ENCODE measurements around the gene HRAS. TPM values are rescaled to one million over a fixed set of nuclear protein-coding genes. Genes with fewer than 3 reads are reported as not detected.

Gene HRAS
- total and polyA plus RNA-seq, 8 donors, result 10.4 to 130 (median 21.7) TPM

GRCh38 chr11:559712-560304, 24.4 kb upstream of the HRAS start:
- ATAC-seq (peak; percentile 0 to 7 (median 3)), DNase-seq (peak in 4 of 6 donors; percentile 65 to 79 (median 69)), FAIRE-seq (no peak)
- intact Hi-C loops (cut with DNase I), result loop anchor here in 2 of 3 donors (5.0 to 10.0 kb wide), 2 partner anchors 162 to 165 kb away; no protein-coding TSS in a partner anchor
- Histone ChIP-seq H3K27ac (peak overlapping the region; percentile 90 to 99 (median 96)), H3K4me3 (peak overlapping the region; percentile 16 to 98 (median 74)), H3K4me1 (peaks cover 0 to 11% (median 9%) of the 10 kb centered on the region in 3 donors), H3K9me3 (no peaks in the 10 kb centered on the region), H3K27me3 (no peaks in the 10 kb centered on the region), H3K36me3 (no peaks in the 10 kb centered on the region)
- 42 to 48% methylated on average over 18 of the region's 18 CpGs for WGBS, 2 donors
- TF ChIP-seq, protein P1, sequence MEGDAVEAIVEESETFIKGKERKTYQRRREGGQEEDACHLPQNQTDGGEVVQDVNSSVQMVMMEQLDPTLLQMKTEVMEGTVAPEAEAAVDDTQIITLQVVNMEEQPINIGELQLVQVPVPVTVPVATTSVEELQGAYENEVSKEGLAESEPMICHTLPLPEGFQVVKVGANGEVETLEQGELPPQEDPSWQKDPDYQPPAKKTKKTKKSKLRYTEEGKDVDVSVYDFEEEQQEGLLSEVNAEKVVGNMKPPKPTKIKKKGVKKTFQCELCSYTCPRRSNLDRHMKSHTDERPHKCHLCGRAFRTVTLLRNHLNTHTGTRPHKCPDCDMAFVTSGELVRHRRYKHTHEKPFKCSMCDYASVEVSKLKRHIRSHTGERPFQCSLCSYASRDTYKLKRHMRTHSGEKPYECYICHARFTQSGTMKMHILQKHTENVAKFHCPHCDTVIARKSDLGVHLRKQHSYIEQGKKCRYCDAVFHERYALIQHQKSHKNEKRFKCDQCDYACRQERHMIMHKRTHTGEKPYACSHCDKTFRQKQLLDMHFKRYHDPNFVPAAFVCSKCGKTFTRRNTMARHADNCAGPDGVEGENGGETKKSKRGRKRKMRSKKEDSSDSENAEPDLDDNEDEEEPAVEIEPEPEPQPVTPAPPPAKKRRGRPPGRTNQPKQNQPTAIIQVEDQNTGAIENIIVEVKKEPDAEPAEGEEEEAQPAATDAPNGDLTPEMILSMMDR (IDR thresholded peaks at IDR 0.05), result no peak

DNA sequence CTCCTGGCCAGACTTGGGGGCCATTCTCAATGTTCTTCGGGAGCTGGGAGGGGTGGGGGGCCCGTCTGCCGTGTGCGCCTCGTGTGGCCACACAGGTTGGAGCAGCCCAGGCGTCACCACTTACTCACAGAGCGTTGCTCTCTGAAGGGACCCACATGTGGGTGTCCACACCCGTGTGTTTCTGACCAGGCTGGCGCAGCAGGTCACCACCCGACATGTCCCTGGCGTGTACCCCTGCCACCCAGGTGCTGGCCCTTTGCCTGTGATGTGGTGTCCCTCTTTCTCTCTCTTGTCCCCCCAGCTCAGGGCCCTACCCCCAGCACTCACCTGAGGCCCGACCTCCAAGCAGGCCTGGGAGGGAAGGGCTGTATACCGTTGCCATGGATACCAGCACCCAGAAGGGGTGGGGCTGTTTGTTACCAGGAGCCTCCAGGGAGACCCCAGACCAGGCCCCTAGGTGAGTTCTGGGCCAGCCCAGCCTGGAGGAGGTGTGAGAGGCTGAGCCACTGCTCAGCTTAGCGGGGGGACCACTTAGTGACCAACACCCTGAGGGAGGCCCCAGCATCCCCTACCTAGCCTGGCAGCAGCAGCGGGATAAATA, 23.7 kb upstream of the HRAS start:
- FAIRE-seq (no peak), ATAC-seq (no peak), DNase-seq (peak in 2 of 6 donors; percentile 62 to 79)
- H3K4me3 ChIP-seq, result no peak overlapping the region
- H3K36me3 ChIP-seq, result no peaks in the 10 kb centered on the region
- H3K4me1 ChIP-seq, result peaks cover 0 to 16% (median 16%) of the 10 kb centered on the region in 3 donors
- no peaks in the 10 kb centered on the region for H3K27me3 ChIP-seq
- WGBS, 2 donors, result 76 to 83% methylated on average over 15 of the region's 15 CpGs
- intact Hi-C loops (cut with DNase I), result loop anchor here in 2 of 3 donors (5.0 to 10.0 kb wide), 2 partner anchors 163 to 166 kb away; no protein-coding TSS in a partner anchor
- H3K27ac ChIP-seq, result peak overlapping the region; percentile 90 to 99 (median 96)
- TF ChIP-seq, protein P1 (IDR thresholded peaks at IDR 0.05), result no peak
- H3K9me3 ChIP-seq, result no peaks in the 10 kb centered on the region

GRCh38 chr11:558503-558902, 23.1 kb upstream of the HRAS start:
- TF ChIP-seq, protein P1 (IDR thresholded peaks at IDR 0.05), result no peak
- DNase-seq (peak in 2 of 6 donors; percentile 49 to 74), FAIRE-seq (no peak), ATAC-seq (no peak)
- Histone ChIP-seq H3K9me3 (no peaks in the 10 kb centered on the region), H3K36me3 (no peaks in the 10 kb centered on the region), H3K4me1 (peaks cover 0 to 19% (median 17%) of the 10 kb centered on the region in 3 donors), H3K27ac (no peak overlapping the region), H3K4me3 (no peak overlapping the region), H3K27me3 (no peaks in the 10 kb centered on the region)
- WGBS, 2 donors, result 89% methylated on average over 20 of the region's 20 CpGs
- intact Hi-C loops (cut with DNase I), result loop anchor here in 2 of 3 donors (5.0 to 10.0 kb wide), 2 partner anchors 164 to 166 kb away; no protein-coding TSS in a partner anchor

DNA sequence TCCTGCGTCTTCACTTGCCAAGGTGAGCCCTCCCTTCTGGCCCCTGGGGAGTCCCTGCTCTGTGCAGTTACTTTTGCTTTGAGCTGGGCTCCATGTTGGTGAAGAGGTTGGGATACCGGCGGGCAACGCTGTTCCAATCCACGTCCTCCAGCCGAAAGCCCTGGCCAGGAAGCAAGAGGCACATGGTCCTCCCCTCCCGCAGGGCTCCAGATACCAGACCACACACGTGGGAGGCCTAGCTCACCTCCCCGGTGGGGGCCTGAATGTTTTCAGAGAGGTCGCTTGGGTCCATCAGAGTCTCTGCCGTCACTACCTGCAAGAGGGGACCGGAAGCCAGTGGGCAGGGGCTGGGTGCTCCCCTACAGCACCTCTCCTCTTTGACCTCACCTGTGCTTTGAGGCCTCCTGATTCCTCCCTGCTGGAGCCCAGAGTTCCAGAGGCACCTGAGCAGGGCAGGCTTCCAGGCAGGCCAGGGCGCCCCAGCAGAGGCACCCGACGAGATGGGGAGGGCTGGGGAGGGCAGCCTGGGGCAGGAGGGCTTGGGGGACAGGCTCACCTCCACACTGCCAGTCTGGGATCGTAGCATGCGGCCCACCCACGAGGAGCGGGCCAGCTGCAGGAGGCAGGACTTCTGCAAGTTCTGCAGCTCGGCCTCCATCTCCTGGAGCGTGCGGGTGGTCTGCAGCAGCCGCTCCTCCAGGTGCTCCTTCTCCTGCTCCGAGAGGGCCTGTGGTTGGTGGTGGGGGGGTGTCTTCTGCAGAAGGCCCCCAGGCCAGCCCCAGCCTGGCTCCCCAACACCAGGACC, 22.2 kb upstream of the HRAS start:
- Histone ChIP-seq H3K27me3 (no peaks in the 10 kb centered on the region), H3K4me3 (no peak overlapping the region), H3K9me3 (no peaks in the 10 kb centered on the region), H3K36me3 (no peaks in the 10 kb centered on the region), H3K27ac (no peak overlapping the region), H3K4me1 (peaks cover 0 to 19% (median 13%) of the 10 kb centered on the region in 3 donors)
- TF ChIP-seq, protein P1 (IDR thresholded peaks at IDR 0.05), result no peak
- DNase-seq (peak in 2 of 6 donors; percentile 49 to 77), ATAC-seq (no peak), FAIRE-seq (no peak)
- WGBS, 2 donors, result 84 to 88% methylated on average over 23 to 24 of the region's 24 CpGs
- intact Hi-C loops (cut with DNase I), result loop anchor here in 2 of 3 donors (5.0 to 10.0 kb wide), 2 partner anchors 165 to 167 kb away; no protein-coding TSS in a partner anchor

All from pancreas (tissue), 10 donors.